Measurements from ENCODE around the gene MRPL34. TPM values are rescaled to one million over a fixed set of nuclear protein-coding genes. Genes with fewer than 3 reads are reported as not detected.
"Not testable (repeated sequence)": the region's sequence is repeated elsewhere in the genome, so short reads cannot be mapped to it uniquely, and the experiment has no call there.

The MRPL34 gene
- 44.4 TPM for total RNA-seq

DNA sequence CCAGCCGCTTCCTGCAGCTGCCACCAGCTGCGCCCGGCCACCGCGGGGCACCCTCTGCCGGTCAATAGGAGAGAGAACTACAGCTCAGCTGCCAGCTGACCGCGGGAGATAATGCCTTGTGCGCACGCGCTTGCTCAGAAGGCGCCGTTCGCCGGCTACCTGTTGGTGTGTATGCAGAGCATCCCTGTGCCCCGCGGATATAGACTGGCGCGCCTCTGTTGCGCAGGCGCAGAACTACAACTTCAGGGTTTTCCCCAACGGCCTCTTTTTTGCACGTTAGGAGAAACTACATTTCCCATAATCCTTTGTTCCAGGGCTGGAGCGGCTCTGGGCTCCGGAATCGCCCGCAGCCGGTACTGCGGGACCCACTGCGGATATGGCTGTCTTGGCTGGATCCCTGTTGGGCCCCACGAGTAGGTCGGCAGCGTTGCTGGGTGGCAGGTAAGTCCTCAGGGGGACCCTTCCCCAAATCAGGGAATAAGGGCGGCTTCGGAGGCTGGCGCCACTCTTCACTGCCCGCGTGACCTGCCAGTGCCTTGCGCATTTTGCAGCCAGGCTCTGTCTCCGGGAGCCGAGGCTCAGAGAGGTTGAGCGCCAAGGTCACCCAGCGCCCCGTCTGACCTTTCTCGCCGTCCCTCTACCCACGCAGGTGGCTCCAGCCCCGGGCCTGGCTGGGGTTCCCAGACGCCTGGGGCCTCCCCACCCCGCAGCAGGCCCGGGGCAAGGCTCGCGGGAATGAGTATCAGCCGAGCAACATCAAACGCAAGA lies at the start of gene MRPL34:
MRPL34 (plus strand) TSS at position 356 of the 768 bp plus-strand sequence; CDS start at position 377, 21 bp downstream.
- DNase-seq (ENCODE audit: low read depth in 2 of 3, low spot score in 2 of 3) = peak; percentile 92 to 100 (median 100)

DNA sequence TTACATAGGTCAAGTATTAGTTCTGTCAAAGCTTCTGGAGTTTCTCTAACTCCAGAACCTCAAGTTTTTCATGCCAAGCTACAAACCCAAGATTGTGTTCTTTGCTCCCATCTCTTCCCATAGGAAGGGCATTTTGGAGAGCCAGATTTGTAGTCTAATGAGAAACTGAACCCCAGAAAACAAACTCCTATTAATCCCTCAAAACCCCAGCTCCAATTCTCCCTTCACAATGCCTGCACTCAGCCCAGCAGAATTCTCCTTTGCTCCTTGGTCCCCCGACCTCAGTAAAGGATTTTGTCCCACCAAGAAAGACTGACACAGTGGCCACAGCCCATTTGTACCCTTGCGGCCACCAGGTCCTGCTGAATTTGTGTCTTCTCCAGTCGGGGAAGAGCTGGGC lies 49.5 kb upstream of the MRPL34 start:
- no peak for DNase-seq (ENCODE audit: low read depth in 2 of 3, low spot score in 2 of 3)

DNA sequence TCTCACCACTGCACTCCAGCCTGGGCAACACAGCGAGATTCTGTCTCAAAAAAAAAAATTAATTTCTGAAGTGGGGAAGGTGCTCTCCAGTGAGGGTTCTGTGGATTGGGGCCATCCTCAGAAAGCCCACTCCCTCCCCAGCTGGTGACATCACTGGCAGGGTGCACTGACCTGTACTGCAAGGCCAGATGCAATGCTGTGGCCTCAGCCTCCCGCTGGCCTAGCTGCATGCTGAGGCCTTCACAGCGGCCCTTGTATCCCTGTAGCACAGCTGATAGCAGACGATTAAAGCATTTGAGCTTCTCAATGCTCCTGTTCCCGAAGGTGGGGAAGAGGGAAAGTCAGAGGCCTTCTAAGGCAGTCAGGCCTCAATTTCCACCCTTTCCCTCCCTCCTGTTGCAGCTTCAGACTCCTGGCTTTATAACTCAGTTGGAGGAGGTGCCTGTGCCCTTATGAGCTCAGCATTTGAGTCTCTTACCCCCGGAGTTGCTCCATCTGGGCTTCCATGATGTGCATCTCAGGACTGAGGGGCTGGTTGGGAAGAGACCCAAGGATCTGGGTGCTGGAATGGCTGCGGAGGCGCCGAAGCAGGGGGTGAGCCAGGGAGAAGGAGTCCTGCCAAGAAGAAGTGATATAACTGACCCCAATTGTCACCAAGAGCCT lies 46.4 kb upstream of the MRPL34 start:
- peak in 1 of 3 donors; percentile 38 for DNase-seq (ENCODE audit: low read depth in 2 of 3, low spot score in 2 of 3)

DNA sequence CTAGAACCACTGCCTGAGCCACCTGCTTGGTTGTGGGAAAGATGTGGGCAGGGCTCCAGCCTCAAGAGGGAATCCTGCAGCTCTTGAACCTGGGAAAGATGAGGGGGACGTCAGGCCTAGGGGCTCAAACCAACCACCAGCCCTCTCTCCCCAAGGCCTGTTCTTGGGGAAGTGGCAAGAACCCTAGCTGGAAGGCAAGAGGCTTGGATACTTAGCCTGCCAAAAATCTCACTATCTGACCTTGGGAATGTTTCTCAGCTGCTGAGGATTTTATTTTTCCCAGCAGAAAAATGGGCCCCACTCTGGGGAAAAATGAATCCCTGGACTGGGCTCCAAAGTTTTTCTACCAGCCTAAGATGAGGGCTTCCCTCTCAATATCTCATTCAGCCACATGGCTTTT lies 45.7 kb upstream of the MRPL34 start:
- DNase-seq (ENCODE audit: low read depth in 2 of 3, low spot score in 2 of 3) = no peak

DNA sequence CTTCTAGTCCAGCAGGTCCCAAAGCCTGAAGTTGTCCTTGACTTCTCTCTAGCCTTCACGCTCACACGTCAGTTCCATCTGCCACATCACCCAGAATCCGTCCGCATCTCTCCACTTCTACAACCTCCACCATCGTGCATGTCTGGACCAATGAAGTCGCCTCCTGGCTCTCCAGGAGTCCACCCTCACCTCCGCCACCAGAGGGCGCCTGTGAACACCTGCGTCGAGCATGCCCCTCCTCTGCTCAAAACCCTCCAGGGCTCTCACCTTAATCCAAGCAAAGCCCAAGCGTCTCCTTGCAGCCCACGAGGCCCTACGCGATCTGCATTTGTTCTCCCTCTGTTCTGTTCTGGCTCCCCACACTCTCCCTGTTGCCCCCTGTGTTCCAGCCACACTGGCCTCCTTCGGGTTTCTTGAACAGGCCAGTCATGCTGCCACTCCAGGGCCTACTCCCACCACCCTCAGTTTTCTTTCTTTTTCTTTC lies 44.8 kb upstream of the MRPL34 start:
- DNase-seq (ENCODE audit: low read depth in 2 of 3, low spot score in 2 of 3) = peak; percentile 81 to 91 (median 85)

DNA sequence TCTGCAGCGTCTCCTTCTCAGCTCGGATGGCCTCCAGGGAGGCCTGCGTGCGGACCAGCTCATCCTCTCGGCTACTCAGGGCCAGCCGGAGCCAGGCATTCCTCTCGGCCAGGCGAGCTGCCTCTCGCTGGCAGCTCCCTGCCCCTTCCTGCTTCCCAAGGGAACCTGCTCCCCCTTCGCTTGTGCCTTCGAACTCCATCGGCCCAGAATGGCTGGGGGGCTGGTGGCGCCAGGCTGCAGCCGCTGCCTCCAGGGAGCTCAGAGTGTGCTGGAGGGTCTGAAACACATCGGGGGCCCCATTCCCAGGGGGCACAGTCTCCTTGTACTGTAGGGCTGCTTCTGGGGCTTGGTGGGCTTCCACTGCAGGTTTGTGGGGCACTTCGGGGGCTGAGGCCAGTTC lies 43.1 kb upstream of the MRPL34 start:
- DNase-seq (ENCODE audit: low read depth in 2 of 3, low spot score in 2 of 3) = no peak

DNA sequence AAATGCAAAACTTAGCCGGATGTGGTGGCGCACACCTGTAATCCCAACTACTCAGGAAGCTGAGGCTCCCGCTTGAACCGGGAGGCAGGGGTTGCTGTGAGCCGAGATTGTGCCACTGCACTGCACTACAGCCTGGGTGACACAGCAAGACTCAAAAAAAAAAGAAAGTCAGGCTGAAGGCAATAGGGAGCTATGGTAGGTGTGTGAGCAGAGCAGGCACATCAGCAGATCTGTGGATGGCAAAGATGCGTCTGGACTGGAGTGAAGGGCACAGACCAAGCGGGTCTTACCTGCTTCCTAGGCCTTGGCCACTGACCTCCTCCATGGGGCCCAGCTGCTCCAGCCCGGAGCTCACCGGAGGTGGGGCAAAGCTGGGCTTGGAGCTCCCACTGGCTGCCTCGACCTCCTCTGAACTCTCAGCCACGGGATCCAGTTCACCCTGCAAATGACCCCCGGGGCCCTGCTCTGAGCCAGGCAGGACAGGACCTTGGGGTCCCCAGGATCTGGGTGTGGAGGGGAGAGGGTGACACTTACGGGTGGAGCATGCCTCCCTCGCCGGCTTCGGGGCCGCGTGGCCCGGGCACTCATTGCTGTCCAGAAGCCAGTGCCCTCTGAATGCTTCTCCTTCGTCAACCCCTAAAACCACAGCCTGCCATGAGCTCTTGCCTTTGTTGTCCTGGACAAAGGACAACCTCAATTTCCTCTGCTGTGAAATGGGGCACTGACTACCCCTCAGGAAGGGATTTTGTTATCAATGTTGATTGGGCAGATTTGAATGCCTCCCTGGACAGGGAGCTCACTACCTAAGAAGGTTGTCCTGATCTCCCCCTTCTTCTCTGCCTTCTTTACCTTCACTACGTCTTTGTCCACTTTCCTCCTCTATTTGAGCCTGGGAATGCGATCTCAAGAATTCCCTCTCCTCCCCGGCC lies 41.7 kb upstream of the MRPL34 start:
- DNase-seq (ENCODE audit: low read depth in 2 of 3, low spot score in 2 of 3) = no peak

DNA sequence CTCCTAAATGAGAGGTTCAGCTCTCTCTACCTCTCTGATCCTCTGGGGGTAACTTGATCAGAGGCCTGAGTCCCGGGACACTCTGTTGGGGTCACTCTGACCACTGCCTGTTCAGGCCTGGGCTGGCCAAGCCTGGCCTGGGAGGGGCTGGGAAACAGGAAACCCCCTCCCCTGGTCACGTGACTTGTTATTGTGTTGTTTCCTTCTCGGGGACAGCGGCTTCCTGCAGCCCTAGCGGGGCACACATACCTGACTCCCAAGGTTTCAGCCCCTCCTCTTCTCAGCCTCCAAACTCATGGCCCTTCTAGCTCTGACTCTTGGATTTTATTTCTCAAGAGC lies 41.1 kb upstream of the MRPL34 start, which contains the start of gene USHBP1:
USHBP1 (minus strand) TSS at position 105 of the 339 bp plus-strand sequence. CDS start 446 bp downstream, outside the sequence.
- no peak for DNase-seq (ENCODE audit: low read depth in 2 of 3, low spot score in 2 of 3)

DNA sequence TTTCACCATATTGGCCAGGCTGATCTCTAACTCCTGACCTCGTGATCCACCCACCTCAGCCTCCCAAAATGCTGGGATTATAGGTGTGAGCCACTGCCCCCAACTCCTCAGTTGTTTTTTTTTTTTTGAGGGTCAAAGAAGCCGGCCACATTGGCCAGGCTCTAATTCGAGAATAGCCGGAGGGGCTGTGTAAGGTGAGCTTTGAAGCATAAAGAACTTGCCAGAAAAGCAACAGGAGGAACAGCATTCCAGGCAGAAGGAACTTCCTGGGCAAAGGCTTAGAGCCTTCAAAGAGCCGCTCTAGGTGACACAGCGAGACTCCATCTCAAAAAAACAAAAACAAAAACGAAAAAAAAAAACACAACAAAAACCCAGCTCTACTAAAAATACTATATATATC lies 39.6 kb upstream of the MRPL34 start:
- DNase-seq (ENCODE audit: low read depth in 2 of 3, low spot score in 2 of 3) = no peak

DNA sequence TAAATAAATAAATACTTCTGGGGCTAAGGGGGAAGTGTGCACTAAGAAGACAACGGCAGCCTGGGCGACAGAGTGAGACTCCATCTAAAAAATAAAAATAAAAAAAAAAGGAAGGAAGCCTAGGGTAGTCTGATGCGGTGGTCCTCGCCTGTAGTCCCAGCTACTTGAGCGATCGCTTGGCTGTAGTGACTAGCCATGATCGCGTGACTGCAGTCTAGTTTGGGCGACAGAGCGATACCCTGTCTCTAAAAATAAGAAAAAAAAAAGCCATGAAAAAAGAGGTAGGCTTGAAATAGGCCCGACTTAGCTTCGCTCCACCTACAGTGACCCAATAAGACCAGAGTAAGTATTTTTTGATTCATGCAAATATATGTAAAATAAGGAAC lies 39.1 kb upstream of the MRPL34 start:
- DNase-seq (ENCODE audit: low read depth in 2 of 3, low spot score in 2 of 3) = peak in 1 of 3 donors; percentile 67

DNA sequence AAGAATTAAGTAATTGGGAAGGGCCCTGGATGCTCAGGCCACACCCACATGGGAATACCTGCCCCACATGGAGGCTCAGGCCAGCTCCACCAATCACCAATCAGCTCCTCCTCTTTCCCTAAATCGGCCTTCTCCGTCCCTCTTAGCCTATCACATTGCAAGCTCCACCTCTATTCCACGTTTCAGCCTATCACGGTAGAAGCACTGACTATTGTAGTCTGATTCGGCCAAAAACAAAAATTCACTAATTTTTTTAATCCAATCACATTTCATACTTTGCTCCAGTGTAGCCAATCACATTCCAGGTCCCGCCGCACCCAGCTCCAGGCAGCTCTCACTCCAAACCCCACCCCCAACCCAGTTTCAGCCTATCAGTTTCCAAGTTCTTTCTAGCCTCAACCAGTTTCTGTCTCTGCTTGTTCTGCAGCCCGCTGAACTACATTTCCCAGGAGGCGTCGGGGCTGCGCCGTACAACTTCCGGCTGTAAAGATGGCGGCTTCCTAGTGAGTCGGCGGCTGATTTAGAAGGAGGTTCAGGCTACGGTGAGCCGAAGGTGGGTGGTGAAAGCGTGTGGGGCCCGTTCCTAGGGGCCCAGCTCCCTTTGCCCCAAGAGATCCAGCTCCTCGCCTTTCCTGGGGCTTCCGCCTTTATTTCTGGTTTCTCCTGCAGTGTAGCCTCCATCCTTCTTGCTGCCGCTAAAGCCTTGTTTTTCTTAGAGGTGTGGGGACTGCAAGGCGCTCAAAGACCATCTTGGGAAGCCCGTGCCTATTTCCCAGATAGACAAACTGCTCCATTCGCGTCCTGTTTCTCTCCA lies 38.5 kb upstream of the MRPL34 start, which contains the start of gene BABAM1:
BABAM1 (plus strand) TSS at position 469 of the 814 bp plus-strand sequence. CDS start 1,364 bp downstream, outside the sequence.
- DNase-seq (ENCODE audit: low read depth in 2 of 3, low spot score in 2 of 3) = peak; percentile 78 to 99 (median 98)

DNA sequence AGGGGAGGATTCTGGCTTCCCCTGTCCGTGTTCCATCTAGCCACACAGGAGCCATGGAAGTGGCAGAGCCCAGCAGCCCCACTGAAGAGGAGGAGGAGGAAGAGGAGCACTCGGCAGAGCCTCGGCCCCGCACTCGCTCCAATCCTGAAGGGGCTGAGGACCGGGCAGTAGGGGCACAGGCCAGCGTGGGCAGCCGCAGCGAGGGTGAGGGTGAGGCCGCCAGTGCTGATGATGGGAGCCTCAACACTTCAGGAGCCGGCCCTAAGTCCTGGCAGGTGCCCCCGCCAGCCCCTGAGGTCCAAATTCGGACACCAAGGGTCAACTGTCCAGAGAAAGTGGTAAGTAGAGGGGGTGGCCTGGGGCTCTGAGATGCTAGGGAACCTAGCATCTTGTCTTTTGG lies 36.9 kb upstream of the MRPL34 start:
- DNase-seq (ENCODE audit: low read depth in 2 of 3, low spot score in 2 of 3) = no peak

DNA sequence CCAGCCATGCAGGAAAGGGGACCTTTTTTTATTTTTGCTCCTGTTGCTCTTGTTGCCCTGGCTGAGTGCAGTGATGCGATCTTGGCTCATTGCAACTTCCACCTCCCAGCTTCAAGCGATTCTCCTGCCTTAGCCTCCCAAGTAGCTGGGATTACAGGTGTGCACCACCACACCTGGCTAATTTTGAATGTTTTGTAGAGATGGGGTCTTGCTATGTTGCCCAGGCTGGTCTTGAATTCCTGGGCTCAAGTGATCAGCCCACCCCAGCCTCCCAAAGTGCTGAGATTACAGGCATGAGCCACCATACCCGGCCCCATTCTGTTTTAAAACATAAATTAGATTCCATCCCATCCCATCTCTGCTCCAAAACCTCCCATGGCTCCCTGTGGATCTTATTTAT lies 30.8 kb upstream of the MRPL34 start:
- not testable (repeated sequence) for DNase-seq (ENCODE audit: low read depth in 2 of 3, low spot score in 2 of 3)

DNA sequence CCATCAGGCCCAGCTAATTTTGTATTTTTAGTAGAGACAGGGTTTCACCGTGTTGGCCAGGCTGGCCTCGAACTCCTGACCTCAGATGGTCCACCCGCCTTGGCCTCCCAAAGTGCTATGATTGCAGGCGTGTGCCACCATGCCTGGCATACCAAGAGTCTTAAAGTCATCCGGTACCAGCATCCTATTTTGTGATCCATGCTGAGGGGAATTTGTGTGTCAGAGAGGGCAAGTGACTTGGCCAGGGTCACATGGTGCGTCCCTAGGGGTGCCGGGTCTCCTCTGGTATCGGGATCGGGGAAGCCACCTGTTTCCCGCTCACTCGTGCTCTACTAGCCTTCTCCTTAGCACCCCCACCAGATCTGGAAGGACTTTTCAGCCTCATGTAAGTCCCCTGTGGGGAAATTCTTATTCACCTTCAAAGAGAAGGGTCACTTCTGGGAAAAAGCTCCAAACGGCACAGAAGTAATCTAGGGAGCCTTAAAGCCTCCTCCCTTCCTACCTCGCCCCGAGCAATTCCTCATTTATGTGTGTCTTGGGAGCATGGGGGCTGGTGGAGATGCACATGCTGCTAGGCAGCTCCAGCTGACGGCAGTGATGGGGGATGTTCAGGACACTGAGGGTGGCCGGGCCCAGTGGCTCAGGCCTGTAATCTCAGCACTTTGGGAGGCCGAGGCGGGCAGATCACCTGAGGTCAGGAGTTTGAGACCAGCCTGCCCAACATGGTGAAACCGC lies 30.1 kb upstream of the MRPL34 start:
- DNase-seq (ENCODE audit: low read depth in 2 of 3, low spot score in 2 of 3) = no peak

DNA sequence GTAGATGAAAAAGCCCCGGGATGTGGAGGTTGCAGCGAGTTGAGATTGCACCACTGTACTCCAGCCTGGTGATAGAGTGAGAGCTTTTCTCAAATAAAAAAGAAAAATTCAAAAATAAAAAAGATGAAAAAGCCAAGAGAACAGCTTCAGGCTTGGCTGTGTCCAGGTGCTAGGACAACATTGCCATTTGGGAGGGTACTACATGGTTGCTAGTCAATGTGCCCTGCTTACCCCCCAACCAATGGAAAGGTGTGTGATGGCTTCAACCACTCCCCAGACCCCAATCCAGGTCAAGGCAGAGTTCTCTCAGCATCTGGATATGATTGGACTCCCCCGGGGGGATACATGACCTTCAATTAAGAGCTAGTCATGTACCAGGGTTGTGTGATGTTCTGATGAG lies 26.2 kb upstream of the MRPL34 start:
- no peak for DNase-seq (ENCODE audit: low read depth in 2 of 3, low spot score in 2 of 3)

DNA sequence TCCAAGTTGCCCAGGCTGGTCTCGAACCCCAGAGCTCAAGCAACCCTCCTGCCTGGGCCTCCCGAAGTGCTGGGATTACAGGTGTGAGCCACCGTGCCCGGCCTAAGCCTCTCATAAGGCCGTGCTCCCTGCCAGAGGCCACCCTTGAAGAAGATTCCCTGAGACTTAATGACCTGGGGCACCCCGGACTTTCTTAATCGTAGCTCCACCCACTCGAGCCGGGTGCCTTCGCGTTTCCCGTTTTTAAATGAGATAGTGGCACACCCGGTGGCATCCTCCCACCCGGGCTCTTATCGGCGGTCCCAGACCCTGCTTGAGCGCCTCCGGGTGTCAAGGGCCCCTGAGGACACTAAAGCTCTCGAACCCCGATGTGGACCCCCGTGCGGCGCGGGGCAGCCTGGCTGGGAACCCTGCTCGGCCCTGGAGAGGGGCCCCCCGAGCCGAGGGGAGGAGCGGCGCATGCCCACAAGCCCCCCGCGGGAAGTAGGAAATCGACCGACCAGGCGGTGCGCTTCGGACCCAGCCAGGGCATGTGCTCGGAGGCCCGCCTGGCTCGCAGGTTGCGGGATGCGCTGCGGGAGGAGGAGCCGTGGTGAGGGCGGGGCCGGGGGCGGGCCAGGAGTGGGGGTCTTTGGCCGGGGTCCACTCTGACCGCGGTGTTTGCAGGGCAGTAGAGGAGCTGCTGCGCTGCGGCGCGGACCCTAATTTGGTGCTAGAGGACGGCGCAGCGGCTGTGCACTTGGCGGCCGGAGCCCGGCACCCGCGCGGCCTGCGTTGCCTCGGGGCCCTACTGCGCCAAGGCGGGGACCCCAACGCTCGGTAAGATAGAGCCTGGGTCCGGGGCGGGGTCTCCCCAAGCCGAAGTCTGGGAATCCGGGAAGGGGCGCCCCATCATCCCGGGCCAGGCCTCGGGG lies 24.0 kb upstream of the MRPL34 start, which contains the start of gene ANKLE1:
ANKLE1 (plus strand) TSS at position 511 of the 914 bp plus-strand sequence; CDS start at position 531, 20 bp downstream.
- peak in 2 of 3 donors; percentile 59 to 61 for DNase-seq (ENCODE audit: low read depth in 2 of 3, low spot score in 2 of 3)

DNA sequence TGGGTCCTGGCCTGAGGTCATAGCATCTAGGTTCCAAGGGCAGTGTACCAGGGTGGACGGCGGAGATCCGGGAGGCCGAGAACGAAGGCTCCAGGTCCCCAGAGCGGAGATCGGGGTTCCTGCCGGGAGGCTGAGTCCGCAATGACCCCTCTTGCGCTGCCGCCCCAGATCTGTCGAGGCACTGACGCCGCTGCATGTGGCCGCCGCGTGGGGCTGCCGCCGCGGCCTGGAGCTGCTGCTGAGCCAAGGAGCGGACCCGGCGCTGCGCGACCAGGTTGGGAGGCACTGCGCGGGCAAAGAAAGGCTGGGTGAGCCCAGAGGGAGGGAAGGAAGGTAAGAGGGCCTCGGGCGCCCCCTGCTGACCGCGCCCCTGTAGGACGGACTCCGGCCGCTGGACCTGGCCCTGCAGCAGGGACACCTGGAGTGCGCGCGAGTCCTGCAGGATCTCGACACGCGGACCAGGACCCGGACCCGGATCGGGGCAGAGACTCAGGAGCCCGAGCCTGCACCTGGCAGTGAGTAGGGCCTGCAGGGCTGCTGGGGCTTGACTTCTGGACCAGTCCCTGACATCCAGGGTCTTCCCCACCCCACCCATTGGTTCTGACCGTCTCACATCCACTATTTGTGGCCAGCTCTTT lies 23.1 kb upstream of the MRPL34 start:
- DNase-seq (ENCODE audit: low read depth in 2 of 3, low spot score in 2 of 3) = peak; percentile 69 to 81 (median 77)

Data from hematopoietic multipotent progenitor cell (in vitro differentiated cells).